Fibroblast of skin of scalp (primary cell): ENCODE data around the gene PRTFDC1.
"Not testable (repeated sequence)": the region's sequence is repeated elsewhere in the genome, so short reads cannot be mapped to it uniquely, and the experiment has no call there.

Experiments
- DNase-seq: peaks from one replicate; pipeline ENCODE4 v3.0.0-alpha.2; 2013

The PRTFDC1 gene

GRCh38 chr10:24841530-24841929, 110.9 kb downstream of the PRTFDC1 start:
- DNase-seq: no peak

DNA sequence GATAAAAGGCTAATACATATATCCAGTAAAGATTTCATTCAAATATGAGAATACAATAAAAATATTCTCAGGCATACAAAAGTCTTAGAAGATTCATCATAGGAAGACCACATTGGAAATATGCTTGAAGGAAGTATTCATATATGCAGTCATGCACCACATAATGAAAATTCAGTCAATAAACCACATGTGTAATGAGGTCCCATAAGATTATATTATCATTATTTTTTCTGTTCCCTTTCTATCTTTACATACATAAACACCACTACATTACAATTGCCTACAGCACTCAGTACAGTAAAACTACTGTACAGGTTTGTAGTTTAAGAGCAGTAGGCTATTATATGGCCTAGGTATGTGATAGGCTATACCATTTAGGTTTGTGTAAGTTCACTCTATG, 111.6 kb downstream of the PRTFDC1 start:
- no peak for DNase-seq

DNA sequence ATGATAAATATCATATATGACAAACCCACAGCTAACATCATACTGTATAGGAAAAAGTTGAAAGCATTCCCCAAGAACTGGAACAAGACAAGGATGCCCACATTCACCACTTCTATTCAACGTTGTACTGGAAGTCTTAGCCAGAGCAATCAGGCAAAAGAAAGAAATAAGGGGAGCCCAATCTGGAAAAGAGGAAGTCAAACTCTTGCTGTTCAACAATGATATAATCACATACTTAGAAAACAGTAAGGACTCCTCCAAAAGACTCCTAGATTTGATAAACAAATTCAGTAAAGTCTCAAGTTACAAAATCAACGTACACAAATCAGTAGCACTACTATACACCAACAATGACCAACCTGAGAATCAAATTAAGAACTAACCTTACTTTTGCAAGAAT, 114.6 kb downstream of the PRTFDC1 start:
- DNase-seq: not testable (repeated sequence)

- DNase-seq: no peak
Measured at GRCh38 chr10:24834869-24835268, 117.5 kb downstream of the PRTFDC1 start.

- DNase-seq: peak; percentile 55
Measured at GRCh38 chr10:24826009-24826408, 126.4 kb downstream of the PRTFDC1 start.

- DNase-seq: peak; percentile 30
Measured at GRCh38 chr10:24825551-24825950, 126.9 kb downstream of the PRTFDC1 start.

DNA sequence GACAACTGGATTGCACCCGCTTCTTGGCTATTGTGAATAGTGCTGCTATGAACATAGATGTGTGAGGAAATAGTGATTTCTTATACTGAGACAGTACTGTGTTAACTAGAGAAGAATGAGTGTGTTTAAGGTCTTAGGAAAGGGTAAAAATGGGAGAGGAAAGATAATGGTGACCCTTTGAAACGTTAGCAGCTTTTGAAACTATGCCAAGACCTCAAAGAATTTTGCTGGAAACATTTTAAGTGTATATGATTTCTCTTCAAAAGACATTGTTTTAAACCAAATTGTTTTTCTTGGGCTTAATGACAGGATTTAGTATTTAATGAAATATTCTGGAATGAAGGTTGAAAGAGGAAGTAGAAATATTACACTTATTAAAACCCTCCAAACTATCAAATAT, 127.9 kb downstream of the PRTFDC1 start:
- DNase-seq: peak; percentile 27

GRCh38 chr10:24824124-24824523, 128.3 kb downstream of the PRTFDC1 start:
- no peak for DNase-seq

- no peak for DNase-seq
Measured at GRCh38 chr10:24822590-24822989, 129.8 kb downstream of the PRTFDC1 start.

DNA sequence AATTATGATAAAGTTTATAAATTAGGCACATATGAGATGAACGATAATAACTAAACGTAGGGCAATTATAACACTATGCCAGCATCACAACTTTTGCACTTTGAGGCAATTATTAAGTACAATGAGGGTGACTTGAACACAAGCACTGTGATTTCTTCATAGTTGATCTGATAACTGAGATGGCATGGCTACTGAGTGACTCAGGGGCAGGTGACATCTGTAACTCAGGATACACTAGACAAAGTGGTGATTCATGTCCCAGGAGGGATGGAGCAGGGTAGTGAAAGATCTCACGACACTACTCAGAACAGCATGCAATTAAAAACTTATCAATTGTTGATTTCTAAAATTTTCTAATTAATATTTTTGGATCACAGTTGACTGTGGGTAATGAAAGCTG, 130.4 kb downstream of the PRTFDC1 start:
- DNase-seq: peak; percentile 6

GRCh38 chr10:24816868-24817396, 135.5 kb downstream of the PRTFDC1 start:
- DNase-seq: no peak

GRCh38 chr10:24814568-24815313, 137.7 kb downstream of the PRTFDC1 start:
- peak; percentile 13 for DNase-seq

GRCh38 chr10:24813856-24814255, 138.6 kb downstream of the PRTFDC1 start:
- no peak for DNase-seq

DNA sequence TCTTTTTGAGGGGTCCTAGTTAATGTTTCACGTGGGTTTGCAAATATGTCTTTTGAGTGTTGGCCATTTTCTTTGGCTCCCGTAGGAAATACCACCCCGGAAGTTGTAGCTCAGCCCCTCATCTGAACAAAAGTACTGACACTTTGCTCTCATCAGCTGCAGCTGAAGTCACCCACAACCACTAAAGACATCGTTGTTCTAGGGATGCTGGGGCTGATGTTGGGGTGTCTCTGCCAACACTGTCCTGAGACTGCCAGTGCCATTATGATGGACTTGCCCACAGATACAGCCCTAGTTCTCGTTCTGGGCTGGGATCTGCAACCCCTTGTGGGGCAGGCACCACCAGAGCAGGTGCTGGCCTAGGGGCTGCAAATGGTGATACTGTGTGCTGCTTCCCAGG, 146.1 kb downstream of the PRTFDC1 start:
- DNase-seq: no peak

- no peak for DNase-seq
Measured at GRCh38 chr10:24804956-24805355, 147.4 kb downstream of the PRTFDC1 start.

- DNase-seq: no peak
Measured at GRCh38 chr10:24804392-24804791, 148.0 kb downstream of the PRTFDC1 start.

GRCh38 chr10:24802378-24802777, 150.0 kb downstream of the PRTFDC1 start:
- no peak for DNase-seq

DNA sequence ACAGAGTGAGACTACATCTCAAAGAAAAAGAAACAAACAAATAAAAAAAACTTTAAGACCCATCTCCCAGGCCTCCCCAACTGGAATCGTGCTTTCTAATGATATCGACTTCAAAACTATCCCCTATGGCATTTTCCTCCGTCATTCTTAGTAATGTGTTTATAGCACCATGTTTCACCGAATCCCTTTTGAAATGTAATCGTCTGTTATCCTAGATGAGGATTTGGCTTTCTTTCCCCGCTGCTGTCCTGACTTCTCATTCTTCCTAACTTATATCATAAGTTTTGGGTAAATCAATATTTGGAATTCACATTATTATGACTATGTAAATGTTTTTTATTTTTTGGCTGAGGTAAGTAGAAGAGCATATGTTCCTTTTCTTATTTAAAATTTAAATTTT, 151.5 kb downstream of the PRTFDC1 start:
- DNase-seq: no peak
